ENCODE data around the gene PLP2. TPM values are rescaled to one million over a fixed set of nuclear protein-coding genes. Genes with fewer than 3 reads are reported as not detected.

Gene PLP2, protein sequence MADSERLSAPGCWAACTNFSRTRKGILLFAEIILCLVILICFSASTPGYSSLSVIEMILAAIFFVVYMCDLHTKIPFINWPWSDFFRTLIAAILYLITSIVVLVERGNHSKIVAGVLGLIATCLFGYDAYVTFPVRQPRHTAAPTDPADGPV
- 4.8 and 10.5 TPM in 2 replicates for total RNA-seq

DNA sequence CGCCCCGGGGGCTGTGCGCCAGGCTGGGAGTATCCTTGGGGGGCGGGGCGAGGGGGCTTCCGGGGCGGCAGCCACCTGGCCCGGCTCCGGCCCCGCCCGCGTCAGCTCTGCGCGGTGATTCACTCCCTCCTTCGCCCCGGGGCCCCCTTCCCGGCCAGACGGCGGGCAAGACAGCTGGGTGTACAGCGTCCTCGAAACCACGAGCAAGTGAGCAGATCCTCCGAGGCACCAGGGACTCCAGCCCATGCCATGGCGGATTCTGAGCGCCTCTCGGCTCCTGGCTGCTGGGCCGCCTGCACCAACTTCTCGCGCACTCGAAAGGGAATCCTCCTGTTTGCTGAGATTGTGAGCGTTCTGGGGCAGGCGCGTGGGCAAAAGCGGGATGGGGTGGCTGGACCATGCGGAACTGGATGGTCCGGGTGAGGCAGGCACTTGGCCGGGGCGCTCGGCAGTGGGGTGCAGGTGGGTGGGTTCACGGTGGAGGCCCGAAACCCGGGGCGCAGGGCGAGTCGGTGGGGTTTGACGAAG is at the start of gene PLP2:
Gene PLP2 (plus strand): TSS at position 147 of the 528 bp plus-strand sequence. CDS start 103 bp downstream, at position 250.

DNA sequence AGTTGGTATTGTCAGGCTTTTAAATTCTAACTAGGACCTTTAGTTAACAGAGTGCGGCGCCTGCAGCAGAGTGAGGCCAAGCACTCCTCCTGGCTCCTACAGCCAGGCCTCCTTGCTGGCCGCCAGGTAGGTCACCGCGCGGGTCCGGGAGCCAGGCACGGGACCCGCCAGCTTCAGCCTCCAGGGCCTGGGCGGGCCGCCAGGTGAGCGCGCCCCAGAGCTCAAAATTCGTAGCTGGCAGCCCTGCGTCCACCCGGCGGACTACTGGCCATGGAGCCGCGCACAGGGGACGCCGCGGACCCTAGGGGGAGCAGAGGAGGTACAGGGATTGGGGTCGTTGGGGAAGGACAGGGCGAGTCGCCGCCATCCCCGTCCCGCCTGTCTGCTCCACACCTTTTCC is 9.1 kb upstream of the PLP2 start, which contains the start of gene MAGIX:
Gene MAGIX (plus strand): TSS at position 139 of the 400 bp plus-strand sequence. CDS start 132 bp downstream, at position 271.

DNA sequence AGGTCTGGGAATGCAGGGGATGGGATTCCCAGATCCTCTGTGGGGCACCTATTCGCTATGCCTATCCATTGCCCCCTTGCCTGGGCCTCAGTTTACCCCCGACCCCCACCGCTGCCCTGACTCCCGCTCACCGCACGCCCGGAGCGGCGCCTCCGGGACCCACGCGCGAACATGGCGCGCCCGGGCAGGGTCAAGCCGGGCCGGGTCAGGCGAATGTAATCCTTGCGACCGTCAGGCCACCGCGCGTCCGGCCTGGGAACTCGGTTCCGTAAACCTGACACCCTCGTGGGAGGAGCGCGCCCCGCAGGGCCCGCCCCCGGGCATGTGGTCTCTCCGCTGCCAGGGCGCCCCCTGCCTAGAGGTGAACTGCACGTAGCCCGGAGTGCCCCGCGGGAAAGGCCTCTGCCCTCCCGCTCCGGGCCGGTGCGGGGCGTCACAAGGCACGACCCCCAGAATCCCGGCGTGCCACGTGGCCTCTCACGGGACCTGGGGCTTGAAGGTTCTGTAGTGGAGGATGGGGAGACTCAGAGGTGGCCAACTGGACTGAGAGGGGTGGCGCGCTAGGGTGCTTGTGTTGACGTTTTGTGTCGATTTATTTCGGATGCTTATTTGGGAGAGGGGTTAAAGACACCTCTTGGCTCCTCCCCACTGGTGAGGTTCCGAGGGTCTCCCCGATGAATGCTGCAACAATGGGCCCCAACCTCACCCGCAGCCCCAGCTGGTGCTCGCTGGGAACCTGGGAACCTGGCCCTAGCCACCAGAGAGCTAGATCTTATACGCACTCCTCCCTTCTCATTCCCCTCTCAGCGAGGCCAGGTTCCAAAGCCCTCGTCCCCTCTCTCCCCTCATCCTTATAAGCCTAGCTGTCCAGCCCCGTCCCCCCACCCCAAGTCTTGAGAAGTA is 14.7 kb downstream of the PLP2 start, which contains the start of gene PRICKLE3:
Gene PRICKLE3 (minus strand): TSS at position 249 of the 903 bp plus-strand sequence. CDS start 76 bp downstream, at position 173.

DNA sequence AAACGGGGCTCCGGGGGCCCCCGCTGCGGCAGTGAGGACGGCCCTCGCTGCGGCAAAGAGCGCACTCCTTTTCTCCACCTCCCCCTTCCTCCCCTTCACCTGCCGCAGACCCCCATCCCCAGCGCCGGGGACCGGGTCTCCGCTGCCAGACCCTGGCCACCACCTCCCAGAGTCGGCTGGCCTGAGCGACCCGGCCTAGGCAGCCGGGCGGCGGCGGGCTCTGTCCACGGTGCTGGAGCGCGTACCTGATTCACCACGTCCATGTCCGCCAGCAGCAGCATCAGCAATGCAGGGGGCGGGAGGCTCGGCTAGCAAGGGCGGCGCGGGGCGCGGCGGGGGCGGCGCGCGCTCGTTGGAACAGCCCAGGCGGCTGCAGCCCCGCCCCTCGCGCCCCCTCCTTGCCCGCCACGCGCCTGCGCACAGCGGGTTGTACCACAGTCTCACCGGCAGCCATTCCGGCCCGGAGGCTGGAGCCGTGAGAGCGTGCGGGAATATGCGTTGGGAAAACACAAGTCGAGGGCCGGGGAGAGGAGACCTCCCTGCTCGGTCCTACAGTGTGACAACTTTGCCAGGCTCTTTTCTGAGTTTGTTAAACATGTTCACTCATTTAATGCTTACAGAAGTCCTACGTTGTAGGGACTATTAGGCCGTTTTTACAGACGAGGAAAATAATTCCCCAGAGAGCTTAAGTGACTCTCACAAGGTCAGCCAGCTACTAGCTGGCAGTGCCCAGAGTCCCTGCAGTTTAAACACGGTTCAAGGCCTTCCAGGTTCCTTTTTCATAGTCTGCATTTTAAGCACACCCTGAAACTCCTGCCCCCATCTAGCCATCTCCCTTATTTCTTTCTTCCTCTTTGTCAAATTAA is 28.4 kb downstream of the PLP2 start, which contains the start of gene SYP:
Gene SYP (minus strand): TSS at position 288 of the 866 bp plus-strand sequence. CDS start 7 bp downstream, at position 281.

Other genes starting within 250 kb of the PLP2 start
- gene OTUD5, start 214.3 kb upstream of the PLP2 start, total RNA-seq = 38.0 and 50.4 TPM in 2 replicates
- 0.89 and 2.6 TPM in 2 replicates for gene KCND1, start 200.1 kb upstream of the PLP2 start, total RNA-seq
- gene GRIPAP1, start 169.6 kb upstream of the PLP2 start, total RNA-seq = 21.1 and 28.7 TPM in 2 replicates
- gene TFE3, start 128.5 kb upstream of the PLP2 start, total RNA-seq = 25.8 and 55.0 TPM in 2 replicates
- gene CCDC120, start 112.9 kb upstream of the PLP2 start, total RNA-seq = 0.30 and 0.65 TPM in 2 replicates
- gene PRAF2, start 97.9 kb upstream of the PLP2 start, total RNA-seq = 10.4 and 19.3 TPM in 2 replicates
- gene WDR45, start 92.0 kb upstream of the PLP2 start, total RNA-seq = 20.5 and 21.2 TPM in 2 replicates
- 13.7 and 18.1 TPM in 2 replicates for gene GPKOW, start 48.2 kb upstream of the PLP2 start, total RNA-seq
- gene MAGIX, start 9.1 kb upstream of the PLP2 start, total RNA-seq = 0.55 and 2.7 TPM in 2 replicates
- gene PRICKLE3, start 14.5 kb downstream of the PLP2 start, total RNA-seq = 9.8 and 14.8 TPM in 2 replicates
- 0.30 and 0.32 TPM in 2 replicates for gene SYP, start 28.3 kb downstream of the PLP2 start, total RNA-seq
- gene CACNA1F, start 61.4 kb downstream of the PLP2 start, total RNA-seq = not detected in 2 replicates
- gene CCDC22, start 63.6 kb downstream of the PLP2 start, total RNA-seq = 7.1 and 9.6 TPM in 2 replicates
- 0.05 TPM in 1 of 2 replicates, not detected in the other for gene FOXP3, start 92.8 kb downstream of the PLP2 start, total RNA-seq
- gene PPP1R3F, start 97.9 kb downstream of the PLP2 start, total RNA-seq = 6.1 and 7.1 TPM in 2 replicates
- gene GAGE10, start 131.7 kb downstream of the PLP2 start, total RNA-seq = not detected in 2 replicates
- not detected in 2 replicates for gene GAGE12J, start 150.1 kb downstream of the PLP2 start, total RNA-seq
- gene GAGE13, start 159.7 kb downstream of the PLP2 start, total RNA-seq = not detected in 2 replicates

All from smooth muscle cell of the umbilical artery (primary cell).